NK-92 treated with Interleukin-12 subunit alpha and Interleukin-12 subunit beta, amount 100 ng/mL, for 24 hours (cell line): ENCODE data around the gene CSH2.
A peak's percentile ranks its signal among the peaks of the same experiment; 100 is the strongest.

ENCODE experiments used
- DNase-seq: peaks from one replicate; lab custom pipeline; 2025; lab: John Stamatoyannopoulos, UW

Gene CSH2

GRCh38 chr17:63834431-63835166 lies 38.9 kb downstream of the CSH2 start:
- DNase-seq, result no peak

- DNase-seq, result no peak
These were observed 39.6 kb downstream of the CSH2 start for GRCh38 chr17:63833741-63834373.

GRCh38 chr17:63833026-63833740 lies 40.3 kb downstream of the CSH2 start:
- no peak for DNase-seq

- DNase-seq, result no peak
These were observed 41.0 kb downstream of the CSH2 start for GRCh38 chr17:63832455-63832854.

- no peak for DNase-seq
These were observed 41.5 kb downstream of the CSH2 start for GRCh38 chr17:63832014-63832413.

GRCh38 chr17:63831505-63831904 lies 42.0 kb downstream of the CSH2 start:
- no peak for DNase-seq

- no peak for DNase-seq
These were observed 42.5 kb downstream of the CSH2 start for GRCh38 chr17:63830904-63831491.

GRCh38 chr17:63830278-63830677 lies 43.2 kb downstream of the CSH2 start:
- no peak for DNase-seq

GRCh38 chr17:63828936-63829335 lies 44.5 kb downstream of the CSH2 start:
- no peak for DNase-seq

GRCh38 chr17:63827801-63828221 lies 45.7 kb downstream of the CSH2 start:
- DNase-seq, result no peak

- peak; percentile 93 for DNase-seq
These were observed 46.3 kb downstream of the CSH2 start, which contains the start of the genes FTSJ3 and PSMC5 for GRCh38 chr17:63827002-63827800. Gene FTSJ3 (minus strand): TSS chr17:63827663. CDS start chr17:63826902, 761 bp downstream. Gene PSMC5 (plus strand): TSS chr17:63827431. CDS start chr17:63827491, 60 bp downstream.

- no peak for DNase-seq
These were observed 46.9 kb downstream of the CSH2 start for GRCh38 chr17:63826468-63827001.

GRCh38 chr17:63824362-63824761 lies 49.1 kb downstream of the CSH2 start:
- DNase-seq, result no peak

- no peak for DNase-seq
These were observed 49.7 kb downstream of the CSH2 start for GRCh38 chr17:63823659-63824331.

GRCh38 chr17:63822537-63822936 lies 50.9 kb downstream of the CSH2 start:
- DNase-seq, result no peak
